ENCODE measurements around the gene IL21R. TPM values are rescaled to one million over a fixed set of nuclear protein-coding genes. Genes with fewer than 3 reads are reported as not detected.

The IL21R gene
- total and polyA plus RNA-seq, 9 of the 15 experiments (the other 6 are each of a cell fraction or from before 2014, with no cell fraction given), result 0.04 to 0.34 (median 0.18) TPM; not detected in 1

DNA sequence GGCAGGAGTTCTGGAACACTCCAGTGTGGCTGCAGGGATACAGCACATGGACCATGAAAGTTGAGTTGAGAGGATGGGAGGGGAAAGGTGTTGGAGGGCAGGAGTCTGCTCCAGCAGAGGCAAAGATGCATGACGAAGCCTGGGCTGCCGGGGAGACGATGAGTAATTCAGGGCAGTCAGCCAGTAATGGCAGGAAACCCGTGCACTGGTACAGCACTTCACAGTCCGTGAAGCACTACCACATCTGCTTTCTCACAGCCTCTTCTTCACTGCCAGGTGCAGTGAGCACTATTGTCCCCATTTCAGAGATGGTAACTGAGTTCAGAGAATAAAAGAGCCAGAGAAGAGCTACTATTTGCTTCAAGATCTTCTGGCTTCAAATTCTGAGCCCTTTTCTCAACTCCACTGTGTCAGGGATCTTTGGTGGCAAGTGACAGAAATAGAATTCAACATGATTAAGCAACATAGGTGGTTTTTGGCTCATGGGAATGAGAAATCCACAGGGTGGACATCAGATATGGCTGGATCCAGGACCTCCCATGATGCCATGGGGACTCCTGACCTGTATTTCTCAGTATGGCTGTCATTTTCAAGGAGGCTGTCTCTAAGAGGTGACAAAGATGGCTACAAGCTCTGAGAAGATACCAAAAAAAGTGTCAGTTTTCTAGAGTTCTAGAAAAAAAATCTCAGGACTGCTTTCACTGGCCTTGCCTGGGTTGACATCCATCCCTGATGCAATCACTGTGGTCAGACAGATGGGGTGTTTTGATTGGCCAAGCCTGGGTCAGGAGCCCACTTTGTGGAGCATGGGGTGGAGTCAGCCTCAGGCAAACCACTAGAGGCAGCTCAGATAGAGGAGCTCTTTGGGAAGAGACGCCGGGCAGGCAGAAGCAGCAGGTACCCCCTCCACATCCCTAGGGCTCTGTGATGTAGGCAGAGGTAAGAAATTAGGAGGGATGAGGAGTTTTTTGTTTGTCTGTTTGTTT lies 24.7 kb downstream of the IL21R start (continued):
- TF ChIP-seq RFX5 (IDR thresholded peaks at IDR 0.05; ENCODE audit: low read depth, low read length), result no peak
- TF ChIP-seq, protein P1, sequence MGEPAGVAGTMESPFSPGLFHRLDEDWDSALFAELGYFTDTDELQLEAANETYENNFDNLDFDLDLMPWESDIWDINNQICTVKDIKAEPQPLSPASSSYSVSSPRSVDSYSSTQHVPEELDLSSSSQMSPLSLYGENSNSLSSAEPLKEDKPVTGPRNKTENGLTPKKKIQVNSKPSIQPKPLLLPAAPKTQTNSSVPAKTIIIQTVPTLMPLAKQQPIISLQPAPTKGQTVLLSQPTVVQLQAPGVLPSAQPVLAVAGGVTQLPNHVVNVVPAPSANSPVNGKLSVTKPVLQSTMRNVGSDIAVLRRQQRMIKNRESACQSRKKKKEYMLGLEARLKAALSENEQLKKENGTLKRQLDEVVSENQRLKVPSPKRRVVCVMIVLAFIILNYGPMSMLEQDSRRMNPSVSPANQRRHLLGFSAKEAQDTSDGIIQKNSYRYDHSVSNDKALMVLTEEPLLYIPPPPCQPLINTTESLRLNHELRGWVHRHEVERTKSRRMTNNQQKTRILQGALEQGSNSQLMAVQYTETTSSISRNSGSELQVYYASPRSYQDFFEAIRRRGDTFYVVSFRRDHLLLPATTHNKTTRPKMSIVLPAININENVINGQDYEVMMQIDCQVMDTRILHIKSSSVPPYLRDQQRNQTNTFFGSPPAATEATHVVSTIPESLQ (CRISPR knock-in tag; IDR thresholded peaks at IDR 0.05), result no peak
- no peak for TF ChIP-seq ZNF668 (CRISPR knock-in tag; IDR thresholded peaks at IDR 0.05)
- TF ChIP-seq SRSF1 (IDR thresholded peaks at IDR 0.05; ENCODE audit: low read depth, low read length), result no peak
- no peak for TF ChIP-seq ZNF239 (CRISPR knock-in tag; IDR thresholded peaks at IDR 0.05)
- TF ChIP-seq CXXC5 (CRISPR knock-in tag; IDR thresholded peaks at IDR 0.05), result no peak
- no peak for TF ChIP-seq CBX3 (IDR thresholded peaks at IDR 0.05; ENCODE audit: borderline replicate concordance in 1 of 2, low read length in 2 of 2)
- TF ChIP-seq FOXK1 (CRISPR knock-in tag; IDR thresholded peaks at IDR 0.05; ENCODE audit: borderline replicate concordance), result no peak
- no peak for TF ChIP-seq ZNF644 (tag; IDR thresholded peaks at IDR 0.05; ENCODE audit: low read depth)
- TF ChIP-seq, protein P2, sequence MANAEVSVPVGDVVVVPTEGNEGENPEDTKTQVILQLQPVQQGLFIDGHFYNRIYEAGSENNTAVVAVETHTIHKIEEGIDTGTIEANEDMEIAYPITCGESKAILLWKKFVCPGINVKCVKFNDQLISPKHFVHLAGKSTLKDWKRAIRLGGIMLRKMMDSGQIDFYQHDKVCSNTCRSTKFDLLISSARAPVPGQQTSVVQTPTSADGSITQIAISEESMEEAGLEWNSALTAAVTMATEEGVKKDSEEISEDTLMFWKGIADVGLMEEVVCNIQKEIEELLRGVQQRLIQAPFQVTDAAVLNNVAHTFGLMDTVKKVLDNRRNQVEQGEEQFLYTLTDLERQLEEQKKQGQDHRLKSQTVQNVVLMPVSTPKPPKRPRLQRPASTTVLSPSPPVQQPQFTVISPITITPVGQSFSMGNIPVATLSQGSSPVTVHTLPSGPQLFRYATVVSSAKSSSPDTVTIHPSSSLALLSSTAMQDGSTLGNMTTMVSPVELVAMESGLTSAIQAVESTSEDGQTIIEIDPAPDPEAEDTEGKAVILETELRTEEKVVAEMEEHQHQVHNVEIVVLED (CRISPR knock-in tag; IDR thresholded peaks at IDR 0.05), result no peak
- TF ChIP-seq TEAD2 (tag; IDR thresholded peaks at IDR 0.05), result no peak
- TF ChIP-seq, protein P3, sequence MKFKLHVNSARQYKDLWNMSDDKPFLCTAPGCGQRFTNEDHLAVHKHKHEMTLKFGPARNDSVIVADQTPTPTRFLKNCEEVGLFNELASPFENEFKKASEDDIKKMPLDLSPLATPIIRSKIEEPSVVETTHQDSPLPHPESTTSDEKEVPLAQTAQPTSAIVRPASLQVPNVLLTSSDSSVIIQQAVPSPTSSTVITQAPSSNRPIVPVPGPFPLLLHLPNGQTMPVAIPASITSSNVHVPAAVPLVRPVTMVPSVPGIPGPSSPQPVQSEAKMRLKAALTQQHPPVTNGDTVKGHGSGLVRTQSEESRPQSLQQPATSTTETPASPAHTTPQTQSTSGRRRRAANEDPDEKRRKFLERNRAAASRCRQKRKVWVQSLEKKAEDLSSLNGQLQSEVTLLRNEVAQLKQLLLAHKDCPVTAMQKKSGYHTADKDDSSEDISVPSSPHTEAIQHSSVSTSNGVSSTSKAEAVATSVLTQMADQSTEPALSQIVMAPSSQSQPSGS (CRISPR knock-in tag; IDR thresholded peaks at IDR 0.05), result no peak
- TF ChIP-seq ARID2 (IDR thresholded peaks at IDR 0.05), result no peak
- no peak for TF ChIP-seq LCOR (CRISPR knock-in tag; IDR thresholded peaks at IDR 0.05)
- no peak for TF ChIP-seq SAP30 (IDR thresholded peaks at IDR 0.05; ENCODE audit: borderline replicate concordance, insufficient read depth, low read depth, low read length, poor library complexity, severe bottlenecking)
- TF ChIP-seq SREBF1 (IDR thresholded peaks at IDR 0.05; ENCODE audit: borderline replicate concordance, low read depth, low read length), result peak; percentile 84; the same call in 1 of the 2 replicates
- TF ChIP-seq, protein P4, sequence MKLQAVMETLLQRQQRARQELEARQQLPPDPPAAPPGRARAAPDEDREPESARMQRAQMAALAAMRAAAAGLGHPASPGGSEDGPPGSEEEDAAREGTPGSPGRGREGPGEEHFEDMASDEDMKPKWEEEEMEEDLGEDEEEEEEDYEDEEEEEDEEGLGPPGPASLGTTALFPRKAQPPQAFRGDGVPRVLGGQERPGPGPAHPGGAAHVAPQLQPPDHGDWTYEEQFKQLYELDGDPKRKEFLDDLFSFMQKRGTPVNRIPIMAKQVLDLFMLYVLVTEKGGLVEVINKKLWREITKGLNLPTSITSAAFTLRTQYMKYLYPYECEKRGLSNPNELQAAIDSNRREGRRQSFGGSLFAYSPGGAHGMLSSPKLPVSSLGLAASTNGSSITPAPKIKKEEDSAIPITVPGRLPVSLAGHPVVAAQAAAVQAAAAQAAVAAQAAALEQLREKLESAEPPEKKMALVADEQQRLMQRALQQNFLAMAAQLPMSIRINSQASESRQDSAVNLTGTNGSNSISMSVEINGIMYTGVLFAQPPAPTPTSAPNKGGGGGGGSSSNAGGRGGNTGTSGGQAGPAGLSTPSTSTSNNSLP (IDR thresholded peaks at IDR 0.05; ENCODE audit: borderline replicate concordance, low read depth, low read length), result no peak
- no peak for TF ChIP-seq ZNF175 (CRISPR knock-in tag; IDR thresholded peaks at IDR 0.05; ENCODE audit: low read depth)
- TF ChIP-seq KLF6 (CRISPR knock-in tag; IDR thresholded peaks at IDR 0.05; ENCODE audit: borderline replicate concordance), result no peak
- no peak for TF ChIP-seq ZNF232 (CRISPR knock-in tag; IDR thresholded peaks at IDR 0.05)
